Dermis blood vessel endothelial cell (primary cell): Measurements from ENCODE around the gene CALCOCO1. TPM values are rescaled to one million over a fixed set of nuclear protein-coding genes. Genes with fewer than 3 reads are reported as not detected.

Source experiments
- DNase-seq: peaks from one replicate; pipeline ENCODE4 v3.0.0; 2010
- total RNA-seq: library from RNA; depleted of rRNA; stranded (reverse); fragments of >200 nt; gene quantifications from 2 replicates; pipeline ENCODE4 v1.2.3, GENCODE V29; 2014

The CALCOCO1 gene
- total RNA-seq, 1 donor from 2014 or later = 98.4 TPM

GRCh38 chr12:53659571-53659981 lies 67.7 kb downstream of the CALCOCO1 start:
- DNase-seq = no peak

GRCh38 chr12:53659011-53659551 lies 68.2 kb downstream of the CALCOCO1 start:
- DNase-seq = peak; percentile 79

Other genes with a start within 250 kb of the CALCOCO1 start
- 13.6 and 19.1 TPM in 2 replicates for gene MAP3K12, start 228.0 kb downstream of the CALCOCO1 start, total RNA-seq
- 38.8 and 48.3 TPM in 2 replicates for gene TARBP2, start 226.2 kb downstream of the CALCOCO1 start, total RNA-seq
- gene NPFF, start 220.0 kb downstream of the CALCOCO1 start, total RNA-seq = not detected in 2 replicates
- gene ATF7, start 101.1 kb downstream of the CALCOCO1 start, total RNA-seq = 12.9 and 14.9 TPM in 2 replicates
- gene ATP5MC2, start 51.4 kb downstream of the CALCOCO1 start, total RNA-seq = 130 and 195 TPM in 2 replicates
- not detected in 2 replicates for gene CISTR, start 24.5 kb upstream of the CALCOCO1 start, total RNA-seq
- not detected in 2 replicates for gene HOXC13, start 211.4 kb upstream of the CALCOCO1 start, total RNA-seq
- not detected in 2 replicates for gene HOXC12, start 227.5 kb upstream of the CALCOCO1 start, total RNA-seq
- not detected in 2 replicates for gene HOXC11, start 245.7 kb upstream of the CALCOCO1 start, total RNA-seq
- gene HOTAIR, start 247.5 kb upstream of the CALCOCO1 start, total RNA-seq = not detected in 2 replicates